GM18951 (cell line): Measurements from ENCODE around the gene MEIS3.
"Not testable (repeated sequence)": the region's sequence is repeated elsewhere in the genome, so short reads cannot be mapped to it uniquely, and the experiment has no call there.

Source experiments
- POLR2A ChIP-seq: IDR thresholded peaks from 4 replicates; pipeline ENCODE4 v1.6.1; 2011; ENCODE audit warnings: mild to moderate bottlenecking; ENCODE audit not compliant: insufficient read length, insufficient read depth; ENCODE audit errors: extremely low read depth
- in situ Hi-C: fragments of 300-500 bp; cut with MboI; formaldehyde crosslinking; loops from one replicate; pipeline ENCODE4 v1.12.0; 2022; ENCODE audit warnings: low sequenced_read_pairs, mixed read lengths, inconsistent platforms; ENCODE audit not compliant: unreplicated experiment

MEIS3 gene

GRCh38 chr19:47417107-47417745 is 2.1 kb downstream of the MEIS3 start:
- no peak for TF ChIP-seq POLR2A
- in situ Hi-C loops, result no loop called here

- TF ChIP-seq POLR2A, result no peak
- in situ Hi-C loops, result no loop called here
These were observed 2.7 kb downstream of the MEIS3 start for GRCh38 chr19:47416643-47416985.

GRCh38 chr19:47415953-47416642 is 3.2 kb downstream of the MEIS3 start:
- TF ChIP-seq POLR2A, result no peak
- in situ Hi-C loops, result no loop called here

GRCh38 chr19:47414469-47414868 is 4.9 kb downstream of the MEIS3 start:
- in situ Hi-C loops, result no loop called here

GRCh38 chr19:47413941-47414340 is 5.4 kb downstream of the MEIS3 start:
- TF ChIP-seq POLR2A, result no peak

More at GRCh38 chr19:47414469-47414868, 4.9 kb downstream of the MEIS3 start:
- TF ChIP-seq POLR2A, result no peak

GRCh38 chr19:47411696-47412095 is 7.6 kb downstream of the MEIS3 start:
- in situ Hi-C loops, result not testable (repeated sequence)

More at GRCh38 chr19:47413941-47414340, 5.4 kb downstream of the MEIS3 start:
- in situ Hi-C loops, result no loop called here

GRCh38 chr19:47411101-47411500 is 8.2 kb downstream of the MEIS3 start:
- in situ Hi-C loops, result no loop called here
- no peak for TF ChIP-seq POLR2A

GRCh38 chr19:47408156-47408938 is 11.0 kb downstream of the MEIS3 start:
- no peak for TF ChIP-seq POLR2A
- in situ Hi-C loops, result no loop called here

- no peak for TF ChIP-seq POLR2A
- in situ Hi-C loops, result no loop called here
These were observed 11.9 kb downstream of the MEIS3 start for GRCh38 chr19:47407417-47407774.

GRCh38 chr19:47406711-47407416 is 12.5 kb downstream of the MEIS3 start:
- in situ Hi-C loops, result no loop called here
- TF ChIP-seq POLR2A, result no peak

GRCh38 chr19:47405854-47406417 is 13.4 kb downstream of the MEIS3 start:
- in situ Hi-C loops, result no loop called here
- no peak for TF ChIP-seq POLR2A

- TF ChIP-seq POLR2A, result no peak
- in situ Hi-C loops, result no loop called here
These were observed 14.2 kb downstream of the MEIS3 start for GRCh38 chr19:47405197-47405550.
